ENCODE measurements around the gene USP36.

USP36 gene

GRCh38 chr17:78797213-78797612 lies 43.4 kb downstream of the USP36 start:
- DNase-seq (ENCODE audit: low read depth): no peak
- no peak for TF ChIP-seq CTCF (IDR thresholded peaks at IDR 0.05; ENCODE audit: low read depth, low read length, missing control alignments)

GRCh38 chr17:78796517-78796900 lies 44.1 kb downstream of the USP36 start:
- no peak for DNase-seq (ENCODE audit: low read depth)
- no peak overlapping the region for H3K4me3 ChIP-seq (ENCODE audit: low read depth, low read length)
- TF ChIP-seq CTCF (IDR thresholded peaks at IDR 0.05; ENCODE audit: low read depth, low read length, missing control alignments): no peak

More at GRCh38 chr17:78797213-78797612, 43.4 kb downstream of the USP36 start:
- H3K4me3 ChIP-seq (ENCODE audit: low read depth, low read length): no peak overlapping the region

DNA sequence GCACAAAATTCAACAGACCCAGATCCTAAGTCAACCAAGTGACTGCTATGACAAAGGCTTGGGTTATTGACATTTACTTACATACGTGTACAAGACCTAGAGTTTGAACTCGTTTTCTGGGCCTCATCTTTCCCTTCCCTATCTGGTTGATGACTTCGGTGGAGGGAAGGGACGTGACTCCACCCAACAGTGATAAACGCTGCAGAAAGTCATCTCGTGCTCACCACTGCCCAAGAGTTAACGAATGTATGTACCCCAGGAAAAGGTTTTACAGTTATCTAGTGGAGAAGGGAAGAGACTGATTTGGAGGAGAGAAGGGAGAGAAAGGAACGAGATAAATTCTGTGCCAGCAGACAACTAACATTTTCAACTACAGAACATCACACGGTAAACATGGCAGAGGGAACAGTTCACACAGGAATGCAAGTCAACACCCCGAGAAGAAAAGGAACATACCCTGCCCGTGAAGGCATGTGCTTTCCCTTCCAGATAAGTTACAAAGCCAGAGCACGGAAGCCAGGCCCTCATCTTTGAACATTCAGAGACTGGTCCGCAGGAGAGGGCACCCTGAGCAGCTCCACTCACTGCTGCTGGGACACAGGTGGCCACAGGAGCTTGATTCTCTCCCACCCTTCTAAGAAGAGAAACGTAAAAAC lies 44.6 kb downstream of the USP36 start:
- DNase-seq (ENCODE audit: low read depth): no peak
- H3K4me3 ChIP-seq (ENCODE audit: low read depth, low read length): no peak overlapping the region
- TF ChIP-seq CTCF (IDR thresholded peaks at IDR 0.05; ENCODE audit: low read depth, low read length, missing control alignments): no peak

DNA sequence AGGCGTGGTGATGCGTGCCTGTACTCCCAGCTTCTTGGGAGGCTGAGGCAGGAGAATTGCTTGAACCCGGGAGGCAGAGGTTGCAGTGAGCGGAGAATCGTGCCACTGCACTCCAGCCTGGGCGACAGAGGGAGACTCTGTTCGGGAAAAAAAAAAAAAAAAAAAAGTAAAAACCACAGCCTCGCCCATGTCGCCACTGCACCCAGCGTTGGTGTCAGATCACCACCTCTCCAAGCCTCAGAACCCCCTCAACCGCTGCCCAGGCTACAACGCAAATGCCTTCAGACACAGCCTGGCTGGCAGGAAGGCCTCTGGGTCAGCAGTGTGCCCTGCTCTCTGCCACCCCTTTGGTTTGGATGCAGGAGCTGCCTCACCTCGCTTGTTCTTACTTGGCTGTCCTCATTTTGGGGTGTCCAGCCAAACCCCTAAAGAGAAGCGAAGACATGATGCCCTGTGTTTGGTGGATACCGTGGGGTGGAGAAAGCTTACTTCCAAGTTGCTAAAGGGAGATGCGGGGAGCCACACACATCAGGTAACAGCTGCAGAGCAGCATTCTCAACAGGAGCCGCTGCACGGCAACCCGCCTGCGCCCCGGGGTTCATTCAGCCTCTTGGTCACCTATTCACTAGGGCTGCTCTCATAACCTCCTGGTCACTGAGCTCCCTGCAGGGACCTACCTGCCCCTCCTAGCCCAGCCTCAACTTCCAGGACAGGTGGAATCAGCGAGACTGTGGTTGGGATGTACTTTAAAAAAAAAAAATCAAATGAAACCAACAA lies 45.6 kb downstream of the USP36 start:
- no peak overlapping the region for H3K4me3 ChIP-seq (ENCODE audit: low read depth, low read length)
- no peak for DNase-seq (ENCODE audit: low read depth)
- TF ChIP-seq CTCF (IDR thresholded peaks at IDR 0.05; ENCODE audit: low read depth, low read length, missing control alignments): no peak

DNA sequence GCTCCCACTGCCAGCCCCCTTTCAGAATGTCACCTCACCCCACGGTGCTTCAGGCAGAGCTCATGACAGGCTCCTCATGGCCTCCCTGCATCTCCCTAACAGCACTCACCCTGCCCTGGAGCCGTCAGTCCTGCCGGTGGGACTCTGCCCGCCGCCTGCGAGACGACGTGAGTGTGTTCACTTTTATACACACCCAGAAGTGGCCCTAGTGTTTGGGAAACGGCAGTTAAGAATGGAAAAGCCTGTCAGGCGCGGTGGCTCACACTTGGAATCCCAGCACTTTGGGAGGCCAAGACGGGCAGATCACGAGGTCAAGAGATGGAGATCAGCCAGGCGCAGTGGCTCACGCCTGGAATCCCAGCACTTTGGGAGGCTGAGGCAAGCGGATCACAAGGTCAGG lies 46.2 kb downstream of the USP36 start:
- no peak for TF ChIP-seq CTCF (IDR thresholded peaks at IDR 0.05; ENCODE audit: low read depth, low read length, missing control alignments)
- DNase-seq (ENCODE audit: low read depth): no peak
- H3K4me3 ChIP-seq (ENCODE audit: low read depth, low read length): no peak overlapping the region

- TF ChIP-seq CTCF (IDR thresholded peaks at IDR 0.05; ENCODE audit: low read depth, low read length, missing control alignments): no peak
- DNase-seq (ENCODE audit: low read depth): no peak
- no peak overlapping the region for H3K4me3 ChIP-seq (ENCODE audit: low read depth, low read length)
Measured at GRCh38 chr17:78793968-78794367, 46.6 kb downstream of the USP36 start.
